B cell (primary cell): ENCODE data around the gene BPIFB2. TPM values are rescaled to one million over a fixed set of nuclear protein-coding genes. Genes with fewer than 3 reads are reported as not detected.

ENCODE experiments used
- ATAC-seq: fragments of 200-7000 bp; cut with Tn5 transposase; one replicate; pipeline ENCODE4 v1.10.0; 2021; ENCODE audit warnings: low read depth, mild to moderate bottlenecking, moderate number of reproducible peaks, moderate library complexity
- CTCF ChIA-PET: fragments of 350-600 bp; sonication (Branson Sonifier 250); formaldehyde crosslinking; loops from one replicate; lab custom pipeline; 2021; ENCODE audit warnings: antibody characterized with exemption, inconsistent platforms; lab: Charles Lee
- POLR2A ChIA-PET: fragments of 350-600 bp; sonication (Branson Sonifier 250); formaldehyde crosslinking; loops from one replicate; lab custom pipeline; 2021; ENCODE audit warnings: antibody characterized with exemption; lab: Charles Lee
- DNase-seq: peaks from one replicate; pipeline ENCODE4 v3.0.0; 2013
- H2AFZ ChIP-seq: 2 replicates; pipeline ENCODE4 v1.6.1; 2012; ENCODE audit warnings: mild to moderate bottlenecking, low read depth, low read length; ENCODE audit not compliant: insufficient read depth, poor library complexity, severe bottlenecking
- H3K27ac ChIP-seq, 2 donors: 1 replicate in 1 of 2; 2 replicates in 1 of 2; pipeline ENCODE4 v1.5.1; 2012 to 2013; ENCODE audit warnings: low read length in 2 of 2, mild to moderate bottlenecking in 2 of 2, moderate library complexity in 1 of 2
- H3K27me3 ChIP-seq, 4 experiments: fragments of 200-600 bp in 1 of 4; sonication (generic) in 1 of 4; replicated peaks in 1 of 4; 1 replicate in 2 of 4; 2 replicates in 2 of 4; pipeline versions ENCODE4 v1.6.1 to v1.7.0; 2013 to 2016; ENCODE audit warnings: low read length in 3 of 4, mild to moderate bottlenecking in 2 of 4, mixed read lengths in 1 of 4, moderate library complexity in 1 of 4; ENCODE audit not compliant: insufficient read depth in 4 of 4, control insufficient read depth in 3 of 4; ENCODE audit errors: control extremely low read depth in 1 of 4
- H3K36me3 ChIP-seq, 2 experiments: replicated peaks in 1 of 2; 1 replicate in 1 of 2; 2 replicates in 1 of 2; pipeline versions ENCODE4 v1.6.1 to v1.7.1; 2013; ENCODE audit warnings: low read length in 1 of 2; ENCODE audit not compliant: insufficient read depth in 2 of 2, control insufficient read depth in 1 of 2; ENCODE audit errors: control extremely low read depth in 1 of 2, extremely low read depth in 1 of 2
- H3K4me1 ChIP-seq, 2 donors: fragments of 200-600 bp in 1 of 2; sonication (generic) in 1 of 2; 1 replicate in 1 of 2; 2 replicates in 1 of 2; pipeline versions ENCODE4 v1.5.1 to v1.6.1; 2013 to 2017; ENCODE audit warnings: low read length in 2 of 2; ENCODE audit not compliant: control insufficient read depth in 2 of 2, insufficient read depth in 2 of 2
- H3K4me2 ChIP-seq: replicated peaks from 2 replicates; pipeline ENCODE3; 2012; ENCODE audit warnings: mild to moderate bottlenecking, low read depth, low read length; ENCODE audit not compliant: poor library complexity, severe bottlenecking
- H3K4me3 ChIP-seq, 5 experiments: fragments of 200-600 bp in 1 of 5; sonication (generic) in 1 of 5; 1 replicate in 3 of 5; 2 replicates in 2 of 5; pipeline versions ENCODE4 v1.5.1 to v1.7.0; 2011 to 2016; ENCODE audit warnings: low read length in 4 of 5, mild to moderate bottlenecking in 4 of 5, low read depth in 2 of 5, control low read depth in 1 of 5, moderate library complexity in 1 of 5; ENCODE audit not compliant: insufficient read depth in 1 of 5; ENCODE audit errors: control extremely low read depth in 1 of 5, extremely low read depth in 1 of 5
- H3K79me2 ChIP-seq: fragments of 200-600 bp; sonication (generic); one replicate; pipeline ENCODE4 v1.6.0; 2016; ENCODE audit warnings: low read length; ENCODE audit not compliant: control insufficient read depth, insufficient read depth
- H3K9ac ChIP-seq: fragments of 200-600 bp; sonication (generic); 2 replicates; pipeline ENCODE4 v1.6.1; 2017; ENCODE audit warnings: mild to moderate bottlenecking, low read length, moderate library complexity
- H3K9me3 ChIP-seq, 3 donors: one replicate each; pipeline versions ENCODE4 v1.6.1 to v1.7.1; 2013; ENCODE audit warnings: low read length in 2 of 3; ENCODE audit not compliant: control insufficient read depth in 2 of 3, insufficient read depth in 1 of 3; ENCODE audit errors: control extremely low read depth in 1 of 3
- H4K20me1 ChIP-seq: 2 replicates; pipeline ENCODE4 v1.6.0; 2012; ENCODE audit warnings: mild to moderate bottlenecking, low read length; ENCODE audit not compliant: insufficient read depth, control insufficient read depth, poor library complexity, severe bottlenecking
- H3K27ac Mint-ChIP-seq: one replicate; pipeline ENCODE4 v1.8.0; 2021; ENCODE audit warnings: mixed read lengths
- H3K27me3 Mint-ChIP-seq: one replicate; pipeline ENCODE4 v1.8.0; 2021; ENCODE audit warnings: mixed read lengths
- H3K4me1 Mint-ChIP-seq: one replicate; pipeline ENCODE4 v1.8.0; 2021; ENCODE audit warnings: mixed read lengths
- H3K4me3 Mint-ChIP-seq: one replicate; pipeline ENCODE4 v1.8.0; 2021; ENCODE audit warnings: mixed read lengths
- H3K9me3 Mint-ChIP-seq: one replicate; pipeline ENCODE4 v1.8.0; 2022; ENCODE audit warnings: mixed read lengths; ENCODE audit not compliant: insufficient read depth
- EZH2 ChIP-seq: IDR thresholded peaks from 2 replicates; pipeline ENCODE4 v1.6.1; 2012; ENCODE audit warnings: borderline replicate concordance, low read depth, mild to moderate bottlenecking, moderate library complexity, low read length; ENCODE audit not compliant: insufficient read depth, poor library complexity, severe bottlenecking
- WGBS: methylation state at CpG from one replicate; pipeline ENCODE4 v1.1.5; 2013; ENCODE audit warnings: missing lambda C conversion rate; ENCODE audit not compliant: insufficient coverage; 5-methylcytosine and 5-hydroxymethylcytosine counted together
- intact Hi-C: fragments of 100-400 bp; cut with micrococcal nuclease; formaldehyde crosslinking; loops from one replicate; pipeline ENCODE4 v1.10.0; 2022
- polyA plus RNA-seq: library from polyadenylated mRNA; depleted of rRNA; stranded (reverse); fragments of >200 nt; gene quantifications from 2 replicates; pipeline ENCODE4 v1.2.3, GENCODE V29; 2012
- total RNA-seq, 2 donors: library from RNA; stranded (reverse); fragments of 120-200 nt in 1 of 2; gene quantifications; 1 replicate in 1 of 2; 2 replicates in 1 of 2; pipeline versions ENCODE4 v1.2.3 to v1.2.4, GENCODE V29; 2013 to 2022
- TF ChIP-seq, protein P1 (sequence below): fragments of 200-600 bp; IDR thresholded peaks from one replicate; pipeline ENCODE4 v1.8.0; 2022; ENCODE audit warnings: antibody characterized with exemption, mild to moderate bottlenecking

Gene BPIFB2
- total and polyA plus RNA-seq, 2 donors (not counting 1 experiment from before 2014, with no cell fraction given), result not detected

DNA sequence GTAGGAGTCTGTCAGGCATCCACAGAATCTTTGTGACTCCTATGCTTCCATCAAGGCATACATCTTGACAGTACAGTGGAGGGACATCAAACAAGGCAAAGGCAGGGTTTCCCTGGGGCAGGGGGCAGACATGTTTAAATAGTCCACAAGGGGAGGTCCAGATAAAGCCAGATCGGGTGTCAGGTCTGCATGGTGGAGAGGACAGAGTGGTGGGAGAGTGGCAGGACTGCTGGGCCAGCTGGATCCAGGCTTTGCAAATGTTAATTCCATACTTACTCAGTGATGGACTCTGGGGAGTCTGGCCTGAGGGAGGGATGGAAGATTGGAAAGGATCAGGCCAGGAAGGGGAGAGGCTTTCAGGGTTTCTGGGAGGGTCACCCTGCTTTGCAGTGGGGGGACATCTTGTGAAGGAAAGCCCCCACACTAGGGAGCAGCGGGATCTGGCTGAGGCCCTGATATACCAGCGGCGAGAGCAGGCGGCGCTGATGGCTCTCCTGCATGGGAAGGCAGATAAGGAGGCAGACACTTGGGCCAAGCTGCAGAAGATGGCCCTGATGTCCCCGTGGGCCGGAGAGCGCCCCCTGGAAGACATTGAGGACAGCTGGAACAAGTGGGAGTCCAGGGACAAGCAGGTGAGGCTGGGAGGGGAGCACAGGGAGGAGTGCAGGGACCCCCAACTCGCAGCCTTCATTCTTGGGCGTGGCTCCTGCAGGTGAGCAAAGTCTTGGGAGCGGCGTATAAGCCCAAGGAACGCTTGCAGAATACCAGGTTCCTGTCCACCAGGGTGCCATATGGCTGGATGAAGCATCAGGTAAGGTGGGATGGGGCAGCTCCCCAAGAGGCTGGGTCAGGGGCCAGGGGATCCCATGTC, 47.9 kb upstream of the BPIFB2 start:
- Mint-ChIP-seq H3K4me3 (no peak overlapping the region), H3K27ac (no peak overlapping the region), H3K4me1 (no peaks in the 10 kb centered on the region), H3K27me3 (peaks cover under 1% of the 10 kb centered on the region), H3K9me3 (peaks cover 8% of the 10 kb centered on the region)
- H3K9me3 ChIP-seq, result peaks cover 0 to 33% (median 25%) of the 10 kb centered on the region in 3 donors
- no peak for TF ChIP-seq EZH2
- TF ChIP-seq, protein P1, sequence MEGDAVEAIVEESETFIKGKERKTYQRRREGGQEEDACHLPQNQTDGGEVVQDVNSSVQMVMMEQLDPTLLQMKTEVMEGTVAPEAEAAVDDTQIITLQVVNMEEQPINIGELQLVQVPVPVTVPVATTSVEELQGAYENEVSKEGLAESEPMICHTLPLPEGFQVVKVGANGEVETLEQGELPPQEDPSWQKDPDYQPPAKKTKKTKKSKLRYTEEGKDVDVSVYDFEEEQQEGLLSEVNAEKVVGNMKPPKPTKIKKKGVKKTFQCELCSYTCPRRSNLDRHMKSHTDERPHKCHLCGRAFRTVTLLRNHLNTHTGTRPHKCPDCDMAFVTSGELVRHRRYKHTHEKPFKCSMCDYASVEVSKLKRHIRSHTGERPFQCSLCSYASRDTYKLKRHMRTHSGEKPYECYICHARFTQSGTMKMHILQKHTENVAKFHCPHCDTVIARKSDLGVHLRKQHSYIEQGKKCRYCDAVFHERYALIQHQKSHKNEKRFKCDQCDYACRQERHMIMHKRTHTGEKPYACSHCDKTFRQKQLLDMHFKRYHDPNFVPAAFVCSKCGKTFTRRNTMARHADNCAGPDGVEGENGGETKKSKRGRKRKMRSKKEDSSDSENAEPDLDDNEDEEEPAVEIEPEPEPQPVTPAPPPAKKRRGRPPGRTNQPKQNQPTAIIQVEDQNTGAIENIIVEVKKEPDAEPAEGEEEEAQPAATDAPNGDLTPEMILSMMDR, result no peak
- WGBS, result 94% methylated on average over 14 of the region's 14 CpGs
- no peak overlapping the region for H3K9ac ChIP-seq
- H2AFZ ChIP-seq, result no peak overlapping the region
- H3K36me3 ChIP-seq, result no peaks in the 10 kb centered on the region
- CTCF ChIA-PET, result no interaction called here
- no peak overlapping the region for H3K4me2 ChIP-seq
- intact Hi-C loops, result no loop called here
- POLR2A ChIA-PET, result no interaction called here
- no peaks in the 10 kb centered on the region for H3K4me1 ChIP-seq
- H4K20me1 ChIP-seq, result no peaks in the 10 kb centered on the region
- ATAC-seq, result no peak
- H3K27ac ChIP-seq, result no peak overlapping the region
- no peaks in the 10 kb centered on the region for H3K27me3 ChIP-seq
- no peaks in the 10 kb centered on the region for H3K79me2 ChIP-seq
- no peak overlapping the region for H3K4me3 ChIP-seq
- no peak for DNase-seq

DNA sequence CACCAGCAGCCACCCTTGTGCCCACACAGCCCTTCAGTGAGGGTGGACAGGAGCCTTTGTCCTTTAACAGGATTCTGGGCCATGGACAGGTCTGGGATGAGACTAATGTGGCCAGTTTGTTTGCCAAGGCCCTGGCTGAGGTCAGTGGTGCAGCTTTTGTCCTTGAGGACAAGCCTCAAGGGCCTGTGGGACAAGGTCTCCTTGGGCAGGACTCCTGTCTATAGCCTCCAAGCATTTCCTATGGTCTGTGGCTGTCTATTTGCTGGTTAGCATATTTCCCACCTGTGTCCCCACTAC, 47.3 kb upstream of the BPIFB2 start:
- Histone ChIP-seq H3K9me3 (peaks cover 0 to 31% (median 25%) of the 10 kb centered on the region in 3 donors), H3K36me3 (no peaks in the 10 kb centered on the region), H3K9ac (no peak overlapping the region), H3K4me2 (no peak overlapping the region), H3K27me3 (no peaks in the 10 kb centered on the region), H3K27ac (no peak overlapping the region), H4K20me1 (no peaks in the 10 kb centered on the region), H2AFZ (no peak overlapping the region), H3K79me2 (no peaks in the 10 kb centered on the region), H3K4me3 (no peak overlapping the region), H3K4me1 (no peaks in the 10 kb centered on the region)
- CTCF ChIA-PET, result no interaction called here
- Mint-ChIP-seq H3K9me3 (peaks cover 8% of the 10 kb centered on the region), H3K4me1 (no peaks in the 10 kb centered on the region), H3K27me3 (no peaks in the 10 kb centered on the region), H3K4me3 (no peak overlapping the region), H3K27ac (no peak overlapping the region)
- POLR2A ChIA-PET, result no interaction called here
- ATAC-seq (no peak), DNase-seq (no peak)
- TF ChIP-seq EZH2, result no peak
- TF ChIP-seq, protein P1, result no peak
- intact Hi-C loops, result no loop called here
